HEK293T (cell line): ENCODE data around the gene FLT3.

ENCODE experiments used
- CTCF ChIA-PET: fragments of 350-600 bp; formaldehyde crosslinking; extraction: SDS; loops from one replicate; lab custom pipeline; 2021; ENCODE audit warnings: antibody characterized with exemption, inconsistent platforms; lab: Yijun Ruan, JAX
- POLR2A ChIA-PET: fragments of 350-600 bp; formaldehyde crosslinking; extraction: SDS; loops from one replicate; lab custom pipeline; 2020; ENCODE audit warnings: antibody characterized with exemption, inconsistent platforms; lab: Yijun Ruan, JAX
- DNase-seq: peaks from one replicate; pipeline ENCODE4 v3.0.0; 2012; ENCODE audit warnings: mixed read lengths; ENCODE audit errors: extremely low spot score
- ARNT ChIP-seq: fragments of 450-650 bp; IDR thresholded peaks from 2 replicates; pipeline ENCODE4 v1.6.1; 2017; ENCODE audit warnings: mild to moderate bottlenecking
- BHLHE40 ChIP-seq: fragments of 450-650 bp; IDR thresholded peaks from 2 replicates; pipeline ENCODE4 v1.6.1; 2016; ENCODE audit warnings: mild to moderate bottlenecking, moderate library complexity, borderline replicate concordance
- CTBP1 ChIP-seq: fragments of 450-650 bp; IDR thresholded peaks from 2 replicates; pipeline ENCODE4 v1.6.1; 2016; ENCODE audit warnings: borderline replicate concordance
- ELF4 ChIP-seq: fragments of 450-650 bp; IDR thresholded peaks from 2 replicates; pipeline ENCODE4 v1.6.1; 2017; ENCODE audit warnings: antibody characterized with exemption
- FOXA1 ChIP-seq: fragments of 450-650 bp; IDR thresholded peaks from 2 replicates; pipeline ENCODE4 v1.6.1; 2016; ENCODE audit warnings: mild to moderate bottlenecking
- FOXK2 ChIP-seq: fragments of 450-650 bp; IDR thresholded peaks from 2 replicates; pipeline ENCODE4 v1.6.1; 2016; ENCODE audit warnings: mild to moderate bottlenecking
- FOXM1 ChIP-seq: fragments of 450-650 bp; IDR thresholded peaks from 2 replicates; pipeline ENCODE4 v1.6.1; 2017; ENCODE audit warnings: mild to moderate bottlenecking, borderline replicate concordance
- HDGF ChIP-seq: fragments of 450-650 bp; IDR thresholded peaks from 2 replicates; pipeline ENCODE4 v1.6.1; 2017; ENCODE audit warnings: antibody characterized with exemption, borderline replicate concordance
- L3MBTL2 ChIP-seq: fragments of 450-650 bp; conservative IDR thresholded peaks from 2 replicates; pipeline ENCODE4 v1.6.1; 2016; ENCODE audit warnings: mild to moderate bottlenecking
- LEF1 ChIP-seq: fragments of 450-650 bp; IDR thresholded peaks from 2 replicates; pipeline ENCODE4 v1.6.1; 2017; ENCODE audit warnings: mild to moderate bottlenecking, borderline replicate concordance
- NFRKB ChIP-seq: fragments of 450-650 bp; IDR thresholded peaks from 2 replicates; pipeline ENCODE4 v1.6.1; 2016; ENCODE audit warnings: mild to moderate bottlenecking, moderate library complexity
- PKNOX1 ChIP-seq: fragments of 450-650 bp; IDR thresholded peaks from 2 replicates; pipeline ENCODE4 v1.6.1; 2016
- SP1 ChIP-seq: fragments of 450-650 bp; IDR thresholded peaks from 2 replicates; pipeline ENCODE4 v1.6.1; 2017
- SUZ12 ChIP-seq: fragments of 450-650 bp; IDR thresholded peaks from 2 replicates; pipeline ENCODE4 v1.6.1; 2016; ENCODE audit warnings: mild to moderate bottlenecking
- TARDBP ChIP-seq: fragments of 450-650 bp; IDR thresholded peaks from 2 replicates; pipeline ENCODE4 v1.6.1; 2016
- ZNF384 ChIP-seq: fragments of 450-650 bp; IDR thresholded peaks from 2 replicates; pipeline ENCODE4 v1.6.1; 2016

Gene FLT3

GRCh38 chr13:27971236-27971645 lies 129.1 kb downstream of the FLT3 start:
- TF ChIP-seq ARNT (no peak), LEF1 (no peak), BHLHE40 (no peak), CTBP1 (no peak), HDGF (no peak), ZNF384 (no peak), SP1 (no peak), FOXA1 (no peak), FOXK2 (no peak), TARDBP (no peak), NFRKB (no peak), FOXM1 (no peak), PKNOX1 (no peak), SUZ12 (no peak), L3MBTL2 (no peak), ELF4 (no peak)
- CTCF ChIA-PET = interaction anchor here (0.6 kb wide), 1 partner anchor 547 kb away, joined by 3 read pairs; no protein-coding TSS in a partner anchor
- POLR2A ChIA-PET = interaction anchor here (0.8 kb wide), 1 partner anchor 10 kb away, joined by 3 read pairs; no protein-coding TSS in a partner anchor
- DNase-seq = no peak

GRCh38 chr13:27970382-27971235 lies 129.8 kb downstream of the FLT3 start:
- no peak for TF ChIP-seq PKNOX1
- TF ChIP-seq TARDBP = no peak
- no peak for TF ChIP-seq L3MBTL2
- TF ChIP-seq SP1 = no peak
- TF ChIP-seq LEF1 = no peak
- TF ChIP-seq SUZ12 = no peak
- no peak for TF ChIP-seq BHLHE40
- no peak for TF ChIP-seq HDGF
- no peak for TF ChIP-seq ARNT
- TF ChIP-seq ZNF384 = no peak
- DNase-seq = no peak
- ChIA-PET CTCF (interaction anchor here (0.6 to 0.8 kb wide), 2 partner anchors 547 to 587 kb away, joined by 3 read pairs; no protein-coding TSS in a partner anchor), POLR2A (interaction anchor here (0.8 kb wide), 1 partner anchor 11 kb away, joined by 3 read pairs; no protein-coding TSS in a partner anchor)

- TF ChIP-seq L3MBTL2 (no peak), FOXM1 (no peak), ZNF384 (no peak), ELF4 (no peak), SP1 (no peak), HDGF (no peak), NFRKB (no peak), LEF1 (no peak), FOXK2 (no peak), CTBP1 (no peak)
- ChIA-PET CTCF (interaction anchor here (0.8 kb wide), 1 partner anchor 586 kb away, joined by 3 read pairs; no protein-coding TSS in a partner anchor), POLR2A (no interaction called here)
- no peak for DNase-seq
Observed at GRCh38 chr13:27969866-27970229, 130.5 kb downstream of the FLT3 start.

GRCh38 chr13:27969082-27969865 lies 131.1 kb downstream of the FLT3 start, which contains the start of gene CDX2:
Gene CDX2, minus strand, starts transcription at chr13:27969315. Its CDS starts 309 bp downstream, at chr13:27969006.
- TF ChIP-seq L3MBTL2 (peak; percentile 30; the same call in 1 of the 2 replicates), TARDBP (no peak), ARNT (peak; percentile 92), CTBP1 (no peak), ELF4 (no peak), PKNOX1 (peak; percentile 50; the same call in 1 of the 2 replicates), FOXK2 (no peak), HDGF (peak; percentile 35; the same call in 1 of the 2 replicates)
- DNase-seq = peak; percentile 68
- ChIA-PET CTCF (interaction anchor here (0.8 to 1.7 kb wide), 3 partner anchors 17 to 607 kb away, joined by 3 to 4 read pairs (median 3); no protein-coding TSS in a partner anchor), POLR2A (interaction anchor here (1.0 to 2.3 kb wide), 5 partner anchors 7 to 143 kb away, joined by 4 to 10 read pairs (median 5); no protein-coding TSS in a partner anchor)
